NB4 (cell line): ENCODE measurements around the gene SYCE1.

Experiments used
- DNase-seq: peaks from one replicate; pipeline ENCODE4 v3.0.0; 2010; ENCODE audit warnings: low read depth
- H3K4me3 ChIP-seq: one replicate; pipeline ENCODE4 v1.5.1; 2011; ENCODE audit warnings: mild to moderate bottlenecking, low read depth, low read length, moderate library complexity
- CTCF ChIP-seq: IDR thresholded peaks from one replicate; pipeline ENCODE4 v1.5.1; 2012; ENCODE audit warnings: low read depth, low read length
- MAX ChIP-seq: IDR thresholded peaks from 2 replicates; pipeline ENCODE4 v1.6.1; 2011; ENCODE audit warnings: low read depth, low read length
- MYC ChIP-seq: IDR thresholded peaks from 2 replicates; pipeline ENCODE4 v1.6.1; 2011; ENCODE audit warnings: low read depth, low read length
- POLR2A ChIP-seq: IDR thresholded peaks from 2 replicates; pipeline ENCODE4 v1.6.1; 2011; ENCODE audit warnings: mild to moderate bottlenecking; ENCODE audit not compliant: insufficient read length; ENCODE audit errors: extremely low read depth

Gene SYCE1

GRCh38 chr10:133568287-133568614, 2.9 kb upstream of the SYCE1 start:
- DNase-seq: no peak
- no peak for TF ChIP-seq MAX
- TF ChIP-seq POLR2A: no peak
- no peak for TF ChIP-seq MYC
- no peak for TF ChIP-seq CTCF
- H3K4me3 ChIP-seq: no peak overlapping the region

GRCh38 chr10:133567609-133568286, 2.4 kb upstream of the SYCE1 start:
- TF ChIP-seq CTCF (no peak), POLR2A (no peak), MYC (no peak), MAX (no peak)
- no peak overlapping the region for H3K4me3 ChIP-seq
- DNase-seq: no peak

GRCh38 chr10:133567119-133567518, 1.7 kb upstream of the SYCE1 start:
- no peak overlapping the region for H3K4me3 ChIP-seq
- DNase-seq: no peak
- no peak for TF ChIP-seq MYC
- TF ChIP-seq POLR2A: no peak
- TF ChIP-seq CTCF: no peak
- no peak for TF ChIP-seq MAX

- TF ChIP-seq MYC: no peak
- TF ChIP-seq MAX: no peak
- TF ChIP-seq POLR2A: no peak
- no peak for TF ChIP-seq CTCF
- H3K4me3 ChIP-seq: no peak overlapping the region
- DNase-seq: no peak
Measured at GRCh38 chr10:133564816-133565215, 567 bp downstream of the SYCE1 start.

- H3K4me3 ChIP-seq: no peak overlapping the region
- TF ChIP-seq MAX: no peak
- TF ChIP-seq POLR2A: no peak
- TF ChIP-seq MYC: no peak
- TF ChIP-seq CTCF: no peak
- no peak for DNase-seq
Measured at GRCh38 chr10:133559216-133559615, 6.2 kb downstream of the SYCE1 start.

- H3K4me3 ChIP-seq: no peak overlapping the region
- TF ChIP-seq MYC (no peak), CTCF (peak; percentile 12), MAX (no peak)
- DNase-seq: peak; percentile 21
Measured at GRCh38 chr10:133557381-133557780, 8.0 kb downstream of the SYCE1 start.
